HG03103 (cell line): ENCODE measurements around the gene SH2D2A.

Experiments used
- ATAC-seq: cut with Tn5 transposase; IDR thresholded peaks from one replicate; pipeline ENCODE4 v1.9.1; 2021; ENCODE audit warnings: low read depth; ENCODE audit not compliant: unreplicated experiment

The SH2D2A gene

DNA sequence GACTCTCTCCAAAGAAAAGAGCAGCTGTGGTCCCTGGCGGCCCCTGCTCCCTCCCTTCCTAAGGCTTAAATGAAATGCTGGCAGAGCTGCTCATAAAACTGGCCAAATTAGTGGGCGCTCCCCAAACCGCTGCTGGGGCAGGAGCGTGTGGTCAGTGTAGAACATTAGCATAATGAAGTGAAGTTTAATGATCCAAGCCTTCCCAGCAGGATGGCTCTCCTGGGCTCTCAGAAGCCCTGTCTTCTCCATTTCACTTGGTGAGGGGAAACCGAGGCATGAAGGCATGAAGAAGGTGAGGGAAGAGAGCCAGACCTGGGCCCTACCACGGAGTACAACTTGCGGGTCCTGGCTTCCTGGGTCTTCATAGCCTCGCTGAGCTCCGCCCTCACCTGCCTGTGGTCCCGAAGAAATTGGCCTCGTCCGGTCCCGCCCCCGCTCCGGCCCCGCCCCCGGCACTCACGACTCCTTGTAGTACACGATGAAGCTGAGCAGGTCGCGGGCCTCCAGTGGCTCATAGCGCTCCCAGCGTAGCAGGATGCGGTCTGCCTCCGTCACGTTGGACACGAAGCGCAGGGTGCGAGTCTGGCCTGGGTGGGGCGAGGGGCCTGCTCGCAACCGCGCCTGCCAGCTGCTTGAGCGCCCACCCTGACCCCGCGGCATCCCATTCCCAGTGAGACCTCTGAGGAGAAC lies 32.0 kb upstream of the SH2D2A start:
- ATAC-seq = no peak

DNA sequence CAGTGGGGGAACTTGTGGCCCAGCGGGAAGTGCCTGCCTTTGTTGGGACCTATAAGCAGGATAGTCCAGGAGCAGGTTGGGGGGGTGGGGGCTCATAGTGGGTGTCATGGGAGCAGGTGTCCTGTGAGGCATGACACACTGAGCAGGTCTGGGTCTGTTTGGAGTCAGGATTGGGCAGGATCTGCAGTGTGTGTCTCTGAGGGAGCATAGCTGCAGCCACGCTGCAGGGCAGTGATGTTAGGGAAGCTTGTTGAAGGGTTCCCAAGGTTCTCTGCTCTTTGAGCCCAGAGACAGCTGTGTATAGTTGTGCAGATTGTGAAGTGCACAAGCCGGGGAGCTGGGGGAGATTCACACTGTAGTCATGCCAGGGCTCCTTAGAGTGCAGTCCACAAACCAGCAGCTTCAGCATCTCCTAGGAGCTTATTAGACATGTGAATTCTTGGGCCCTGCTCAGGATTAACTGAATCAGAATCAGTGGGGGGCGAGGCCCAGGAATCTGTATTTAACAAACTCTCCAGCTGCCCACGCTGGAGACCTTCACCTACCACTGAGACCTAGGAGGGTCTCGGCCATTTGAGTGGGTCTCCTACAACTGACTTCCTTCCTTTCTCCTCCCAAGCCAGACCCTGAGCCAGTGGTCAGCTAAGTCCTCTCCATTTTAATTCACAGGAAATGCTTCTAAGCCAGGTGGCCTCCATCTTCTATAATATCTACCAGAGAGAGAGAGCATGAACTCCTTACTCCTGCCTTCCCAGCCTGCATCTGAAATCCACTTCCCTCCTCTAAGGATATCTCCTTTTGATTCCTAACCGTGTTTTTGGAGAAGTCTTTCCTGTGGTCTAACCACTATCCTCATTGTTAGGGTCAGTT lies 31.2 kb upstream of the SH2D2A start:
- ATAC-seq = no peak

DNA sequence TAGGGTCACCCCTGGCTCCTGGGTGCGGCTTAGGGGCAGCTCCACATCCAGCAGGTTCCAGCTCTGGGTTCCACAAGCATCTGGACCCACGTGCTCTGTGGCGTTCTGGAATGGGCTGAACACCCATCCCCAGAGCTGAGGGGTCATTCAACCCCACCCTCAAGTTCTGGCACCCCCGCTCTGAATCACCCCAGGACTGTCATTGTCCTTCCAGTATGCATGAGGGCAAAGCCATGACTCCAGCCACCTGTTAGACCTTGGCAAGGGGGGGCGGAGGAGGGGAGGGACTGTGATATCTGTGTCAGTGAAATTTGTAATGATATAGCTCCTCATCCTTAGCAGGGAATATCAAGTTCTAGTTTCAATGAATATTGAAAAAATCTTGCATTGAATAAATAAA lies 30.0 kb upstream of the SH2D2A start:
- no peak for ATAC-seq

DNA sequence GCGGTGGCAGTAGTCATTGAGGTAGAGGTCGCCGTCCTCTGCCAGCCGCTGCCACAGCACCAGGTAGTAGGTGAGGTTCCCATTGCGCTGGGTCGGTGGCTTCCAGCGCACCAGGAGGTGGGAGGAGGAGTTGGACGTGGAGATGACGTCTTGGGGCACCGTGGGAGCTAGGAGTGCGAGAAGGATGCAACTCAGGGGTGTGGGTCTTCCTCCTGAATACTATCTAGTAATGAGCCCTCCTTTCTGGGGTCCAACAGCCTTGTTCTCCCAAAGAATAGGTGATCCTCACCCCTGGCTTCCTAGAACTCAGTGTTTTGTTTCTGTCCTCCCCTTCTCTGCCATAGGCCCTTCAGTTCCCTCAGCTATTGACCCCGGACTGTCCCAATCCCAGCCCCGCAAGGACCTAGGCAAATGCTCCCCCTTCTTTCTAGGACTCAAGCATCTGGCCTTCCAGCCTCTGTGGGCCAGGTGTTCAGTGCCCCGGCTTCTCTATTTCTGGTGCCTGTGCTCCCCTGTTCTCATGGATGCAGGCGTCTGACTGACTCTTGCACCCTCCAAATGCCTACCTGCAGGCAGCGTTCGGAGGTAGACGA lies 29.4 kb upstream of the SH2D2A start:
- no peak for ATAC-seq

DNA sequence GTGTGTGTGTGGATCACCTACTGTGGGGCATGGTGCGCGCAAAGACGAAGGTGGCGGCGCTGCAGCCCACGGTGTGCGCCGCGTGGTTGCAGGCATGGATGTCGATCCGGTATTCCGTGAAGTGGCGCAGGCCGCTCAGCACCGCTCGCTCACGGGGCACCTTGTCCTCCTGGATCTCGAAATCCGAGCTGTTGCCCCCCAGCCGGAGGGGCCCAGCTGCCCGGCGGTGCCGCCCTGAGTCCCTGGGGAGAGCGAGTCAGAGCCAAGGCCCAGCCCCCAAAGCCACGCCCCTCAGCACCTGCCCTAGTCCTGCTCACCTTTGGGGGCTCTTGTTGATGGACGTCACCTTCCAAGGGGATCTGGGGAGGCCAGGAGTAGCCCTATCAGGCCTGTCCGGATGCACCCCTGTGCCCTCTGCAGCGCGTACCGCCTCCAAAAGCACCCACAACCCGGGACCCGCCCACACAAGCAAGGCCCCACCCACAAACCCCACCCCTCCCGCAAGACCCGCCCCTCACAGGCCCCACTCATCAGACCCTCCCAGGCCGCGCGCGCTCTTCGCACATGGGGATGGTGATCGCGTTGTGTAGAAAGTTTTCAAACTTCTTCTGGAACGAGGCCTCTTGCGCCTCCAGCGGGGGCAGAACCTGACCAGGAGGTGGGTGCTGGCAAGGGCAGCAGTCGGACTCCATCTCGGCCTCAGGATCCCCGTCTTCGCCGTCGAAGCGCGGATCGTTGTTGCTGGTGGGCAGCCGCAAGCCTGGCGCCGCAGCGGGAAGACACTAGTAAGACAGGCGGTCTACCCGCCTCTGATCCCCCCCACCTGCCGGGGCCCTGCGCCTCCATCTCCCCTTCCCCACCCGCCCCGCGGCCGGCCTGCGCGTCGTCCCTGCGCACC lies 28.7 kb upstream of the SH2D2A start:
- no peak for ATAC-seq

DNA sequence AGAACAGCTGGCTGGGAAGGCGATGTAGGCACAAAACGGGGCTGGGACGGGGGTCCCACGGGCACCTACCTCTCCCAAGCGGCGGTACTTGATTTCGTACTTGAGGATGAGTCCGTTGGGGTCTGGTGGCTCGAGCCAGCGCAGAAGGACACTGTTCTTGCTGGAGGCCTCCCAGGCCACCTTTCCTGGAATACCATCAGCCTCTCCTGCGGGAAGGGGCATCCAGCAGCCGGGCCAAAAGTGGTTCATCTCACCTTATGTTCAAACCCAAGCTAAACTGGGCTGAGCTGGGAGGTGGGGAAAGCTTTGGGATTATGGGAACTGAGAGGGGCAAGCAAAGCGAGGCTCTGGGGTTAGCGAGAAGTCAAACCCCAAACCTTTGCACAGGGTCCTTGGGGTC lies 28.0 kb upstream of the SH2D2A start:
- ATAC-seq = no peak

DNA sequence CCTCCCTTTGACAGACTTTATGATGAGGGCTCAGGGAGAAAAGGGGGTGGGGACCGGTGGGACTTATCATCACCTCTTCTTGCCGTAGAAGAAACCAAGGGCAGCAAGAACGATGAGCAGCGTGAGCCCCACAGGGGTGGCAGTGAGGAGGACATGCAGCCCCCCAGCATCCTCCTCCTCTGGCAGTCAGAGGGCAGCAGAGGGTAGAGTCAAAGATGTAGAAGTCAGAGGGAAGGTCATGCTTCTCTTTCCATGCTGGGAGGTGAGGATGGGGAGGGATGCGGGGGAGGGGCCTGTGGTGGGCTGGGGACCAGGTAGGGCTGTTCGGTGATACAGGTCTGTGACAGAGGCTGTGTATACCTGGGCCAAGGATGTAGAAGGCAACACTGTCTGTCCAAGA lies 27.5 kb upstream of the SH2D2A start:
- no peak for ATAC-seq

DNA sequence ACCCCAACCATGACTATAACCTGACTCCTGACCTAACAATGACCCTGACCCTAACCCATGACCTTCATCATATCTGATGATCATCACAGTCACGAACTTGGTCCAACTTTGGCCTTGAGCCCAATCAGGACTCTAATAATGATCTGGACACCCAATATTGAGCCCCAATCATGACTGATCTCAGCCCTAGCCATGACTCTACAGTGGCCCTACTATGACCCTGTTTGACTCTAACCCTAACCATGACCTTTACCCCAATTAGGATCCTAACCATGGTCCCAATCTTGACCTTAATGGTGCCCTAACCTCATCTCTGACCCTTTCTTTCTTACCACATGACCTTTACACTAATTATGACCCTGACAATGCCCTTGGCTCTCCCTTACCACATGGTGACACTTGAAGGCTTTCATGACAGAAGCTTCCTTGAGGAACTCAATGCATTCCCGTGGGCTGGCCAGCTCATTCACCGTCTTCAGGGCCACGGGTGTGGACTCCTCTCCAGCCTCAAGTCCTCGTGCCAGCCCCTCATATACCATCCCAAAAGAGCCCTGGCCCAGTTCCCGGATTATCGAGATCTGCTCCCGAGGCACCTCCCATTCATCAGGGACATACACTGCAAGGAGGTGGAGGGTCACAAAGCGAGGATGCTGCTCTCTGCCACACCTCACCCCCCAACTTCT lies 26.1 kb upstream of the SH2D2A start:
- ATAC-seq = no peak

DNA sequence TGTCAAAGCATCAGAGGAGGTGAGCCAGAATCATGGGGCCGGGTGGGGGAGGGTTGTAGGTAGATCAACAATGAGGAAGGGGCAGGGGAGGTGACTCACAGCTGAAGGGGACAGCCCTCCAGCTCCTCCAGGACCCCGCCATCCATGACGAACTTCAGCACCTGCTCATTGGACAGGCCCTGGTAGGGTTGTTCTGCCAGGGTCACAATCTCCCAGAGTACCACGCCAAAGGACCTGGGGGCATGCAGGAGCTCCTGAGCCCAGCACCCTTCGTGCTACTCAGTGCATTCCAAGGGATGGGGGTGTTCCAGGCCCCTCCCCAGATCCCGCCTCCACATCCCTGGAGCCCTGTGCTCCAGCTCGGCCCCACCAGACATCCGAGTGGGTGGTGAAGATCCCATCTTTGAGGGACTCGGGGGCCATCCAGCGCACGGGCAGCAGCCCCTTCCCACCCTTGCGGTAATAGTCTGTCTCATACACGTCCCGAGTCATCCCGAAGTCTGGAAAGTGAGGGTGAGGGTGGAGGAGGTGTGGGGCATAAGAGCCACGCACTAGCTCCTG lies 24.7 kb upstream of the SH2D2A start:
- no peak for ATAC-seq

DNA sequence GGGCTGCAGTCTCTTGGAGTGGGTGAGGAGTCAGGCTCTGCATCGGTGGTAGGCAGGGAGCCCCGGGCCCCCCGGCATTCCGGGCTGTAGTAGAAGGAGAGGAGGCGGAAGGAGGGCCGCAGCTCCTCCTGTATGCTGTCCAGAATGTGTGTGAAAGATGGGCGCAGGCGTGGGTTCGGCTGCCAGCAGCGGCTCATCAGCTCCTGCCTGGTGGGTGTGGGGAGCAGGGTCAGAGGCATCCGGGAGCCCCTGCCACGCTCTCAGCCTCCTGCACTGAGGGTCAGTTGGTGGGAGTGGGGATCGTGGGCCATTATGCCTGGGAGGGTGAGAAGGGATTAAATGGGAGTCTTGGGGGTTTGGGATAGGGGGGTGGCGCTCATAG lies 24.2 kb upstream of the SH2D2A start:
- ATAC-seq = no peak

DNA sequence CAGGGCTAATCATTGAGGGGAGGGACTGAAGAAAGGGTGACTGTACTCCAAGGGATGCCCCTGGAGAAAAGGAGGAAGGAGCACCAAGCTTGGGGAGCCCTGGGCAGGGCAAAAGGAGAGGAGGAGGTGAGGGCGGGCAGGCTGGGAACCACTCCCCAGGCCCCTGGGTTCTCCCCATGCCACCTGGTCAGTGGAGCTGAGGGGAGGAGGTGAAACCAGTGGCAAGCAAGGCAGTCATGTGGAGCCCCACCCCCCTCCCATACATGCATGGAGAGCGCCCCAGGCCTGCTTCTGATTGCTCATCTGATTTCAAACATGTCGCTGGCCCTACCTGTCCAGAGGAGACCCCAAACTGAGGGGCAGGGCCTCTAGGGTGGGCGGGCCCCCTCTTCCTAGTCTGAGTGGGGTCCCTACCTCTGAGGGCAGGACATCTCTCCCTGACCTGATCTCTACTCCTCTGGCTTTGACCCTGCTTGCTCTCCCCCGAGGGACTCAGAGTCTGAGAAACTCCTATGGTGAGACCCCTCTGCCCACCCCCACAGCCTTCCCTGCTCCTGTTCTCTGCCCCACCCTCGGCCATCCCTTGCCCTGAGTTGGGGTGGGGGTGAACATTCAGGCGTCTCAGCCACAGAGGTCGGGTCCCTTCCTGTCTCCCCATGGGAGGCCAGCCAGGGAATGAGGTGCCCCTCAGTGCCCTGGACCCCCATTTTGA lies 23.7 kb upstream of the SH2D2A start:
- ATAC-seq = no peak

DNA sequence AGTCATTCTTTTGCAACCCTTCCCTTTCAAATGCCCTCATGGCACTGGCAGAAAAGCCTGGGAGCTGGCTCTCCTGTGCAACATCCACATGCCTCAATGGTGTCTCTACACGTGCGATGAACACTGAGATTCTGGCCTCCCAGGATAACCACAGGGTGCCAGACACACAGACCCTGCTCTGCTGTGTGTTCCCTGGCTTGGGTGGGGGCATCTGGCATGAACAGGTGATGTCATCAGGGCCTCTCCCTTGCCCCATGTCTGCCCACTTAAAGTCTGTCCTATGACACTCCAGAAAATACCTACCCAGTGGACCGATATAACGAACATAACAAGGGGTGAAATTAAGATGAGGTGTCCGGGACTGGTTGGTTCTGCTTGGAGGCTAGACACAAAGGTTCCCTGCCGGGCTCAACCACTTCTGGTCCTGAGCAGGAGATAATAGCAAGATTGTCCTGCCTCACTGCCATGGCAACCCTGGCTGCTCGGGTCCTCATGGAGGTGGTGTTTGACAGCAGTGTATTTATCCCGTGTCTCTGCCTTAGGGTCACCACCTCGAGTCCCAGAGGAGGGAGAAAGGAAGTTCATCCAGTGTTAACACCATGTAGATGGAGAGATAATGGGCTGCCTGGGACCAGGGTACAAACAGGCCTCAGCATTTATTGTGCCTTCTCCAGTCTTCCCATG lies 22.9 kb upstream of the SH2D2A start:
- no peak for ATAC-seq

DNA sequence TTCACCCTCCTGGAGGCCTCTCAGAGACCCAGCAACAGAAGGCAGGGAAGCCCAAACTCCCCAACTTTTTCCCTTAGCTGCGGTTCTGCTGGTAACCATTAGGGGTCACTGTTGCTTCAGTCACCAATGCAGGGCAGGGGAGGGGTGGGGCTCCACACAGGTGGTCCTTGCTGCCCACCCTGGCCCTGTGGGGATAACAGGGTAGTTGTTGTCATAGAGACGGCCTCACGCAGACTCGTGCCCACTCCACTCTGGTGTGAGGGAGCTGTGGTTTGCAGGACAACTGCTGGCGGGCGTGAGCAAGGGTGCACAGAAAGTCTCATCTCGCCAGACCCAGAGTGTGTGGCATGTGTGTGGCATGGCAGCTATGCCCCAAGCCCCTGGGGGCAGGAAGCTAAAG lies 22.3 kb upstream of the SH2D2A start:
- ATAC-seq = no peak

DNA sequence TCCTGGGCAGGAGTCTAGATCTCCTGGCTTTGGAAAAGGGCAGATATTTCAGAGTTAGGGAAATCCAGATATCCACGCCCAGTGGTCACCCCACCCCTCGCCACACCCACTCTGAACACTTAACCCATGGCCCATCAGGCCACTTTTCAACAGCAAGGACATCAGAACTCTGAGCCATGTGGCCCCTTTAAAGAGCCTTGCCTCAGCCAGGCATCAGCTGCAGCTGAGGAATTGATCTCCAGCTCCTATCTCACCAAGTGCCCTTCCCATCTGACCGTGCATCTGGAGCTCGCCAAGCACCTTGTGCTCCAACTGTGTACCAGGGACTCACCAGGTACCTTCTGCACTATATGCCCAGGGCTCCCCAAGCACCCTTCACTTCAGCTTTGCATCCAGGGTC lies 20.2 kb upstream of the SH2D2A start:
- no peak for ATAC-seq

DNA sequence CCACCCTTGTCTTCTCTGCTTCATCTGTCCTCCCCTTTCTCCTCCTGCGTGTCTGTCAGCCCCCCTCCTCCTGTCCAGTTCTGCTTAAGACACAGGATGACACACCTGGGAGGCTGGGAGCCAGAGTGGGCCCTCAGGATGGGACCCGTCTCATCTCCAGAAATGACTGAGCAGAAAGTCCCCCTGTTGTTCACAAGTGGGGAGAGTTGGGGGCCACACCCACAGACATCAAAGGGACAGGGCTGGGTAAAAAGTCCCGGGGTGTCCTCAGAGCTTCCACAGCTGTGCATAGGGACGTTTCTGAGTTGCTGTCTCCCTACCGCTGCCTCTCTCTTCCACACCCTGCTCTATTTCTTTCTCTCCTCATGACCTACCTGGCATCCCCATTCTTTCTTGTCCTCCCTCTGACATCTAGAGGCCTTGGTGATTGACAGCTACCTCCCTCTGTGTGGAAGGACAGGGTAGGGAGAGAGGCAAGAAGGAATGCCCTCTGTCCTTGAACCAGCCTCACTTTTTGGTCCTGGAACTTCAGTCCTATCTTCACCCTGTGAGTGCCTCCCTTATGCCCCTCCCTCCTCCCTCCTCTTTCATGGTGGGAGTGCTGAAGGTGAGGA lies 19.5 kb upstream of the SH2D2A start:
- no peak for ATAC-seq

DNA sequence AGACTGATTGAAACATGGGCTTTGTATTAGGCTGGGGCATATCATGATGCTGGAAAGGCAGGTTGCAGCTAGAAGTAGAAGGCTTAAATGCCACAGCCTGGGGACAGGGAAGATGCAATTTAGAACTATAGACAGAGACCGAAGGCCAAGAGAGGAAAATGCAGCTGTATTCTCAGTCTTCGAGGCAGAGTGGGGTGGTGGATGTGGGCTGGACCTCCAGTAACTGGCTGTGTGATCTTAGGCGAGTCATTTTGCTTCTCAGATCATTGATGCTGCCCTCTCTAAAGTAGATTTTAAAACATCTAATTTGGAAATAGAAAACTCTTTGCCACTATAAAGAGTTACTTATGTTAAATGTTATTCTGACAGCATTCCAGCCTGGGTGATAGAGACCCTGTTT lies 17.7 kb upstream of the SH2D2A start:
- ATAC-seq = no peak

DNA sequence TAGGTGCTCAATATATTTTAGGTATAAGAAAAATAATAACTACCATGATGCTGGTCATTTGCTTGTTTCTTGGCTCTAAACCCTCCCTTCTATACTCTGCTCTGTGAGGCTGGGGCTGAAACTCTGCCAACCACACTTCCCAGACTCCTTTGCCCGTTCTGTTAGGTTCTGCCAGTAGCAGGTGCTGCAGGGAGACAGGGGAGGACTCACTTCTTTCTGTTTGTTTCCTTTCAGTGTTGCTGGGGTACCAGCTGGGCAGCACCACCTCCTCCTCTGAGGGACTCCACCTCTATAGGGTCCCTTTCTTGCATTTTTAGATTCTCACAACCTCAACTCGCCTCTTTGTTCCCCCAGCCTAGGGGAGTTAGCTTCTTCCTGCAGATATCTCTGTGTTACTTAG lies 17.0 kb upstream of the SH2D2A start:
- no peak for ATAC-seq

DNA sequence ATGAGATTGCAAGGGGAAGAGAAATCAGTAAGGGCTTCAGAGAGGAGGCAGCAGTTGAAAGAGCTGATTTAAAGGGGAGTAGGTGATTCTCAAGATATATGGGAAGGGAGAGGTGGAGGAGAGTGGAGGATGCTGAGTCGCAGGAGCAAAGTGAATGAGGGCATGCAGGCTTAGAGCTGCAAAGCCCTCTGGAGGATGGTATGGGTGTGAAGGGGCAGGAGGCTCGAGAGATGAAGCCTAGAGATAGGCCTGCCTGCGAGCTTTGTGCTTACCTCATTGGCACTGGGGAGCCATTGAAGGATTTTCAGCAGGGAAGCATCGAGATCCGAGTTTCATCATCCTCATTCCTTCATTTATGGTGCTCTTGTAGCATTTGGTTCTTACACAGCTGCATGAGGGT lies 15.8 kb upstream of the SH2D2A start:
- ATAC-seq = no peak
